Measurements from ENCODE around the gene CMTM5.

CMTM5 gene

GRCh38 chr14:23389396-23389795 is 12.6 kb downstream of the CMTM5 start:
- TF ChIP-seq TAF1 (IDR thresholded peaks at IDR 0.05; ENCODE audit: borderline replicate concordance, insufficient read depth, low read length) (no peak), REST (IDR thresholded peaks at IDR 0.05; ENCODE audit: insufficient read depth in 1 of 2, low read depth in 2 of 2, low read length in 2 of 2) (no peak), FOXP2 (optimal IDR thresholded peaks at IDR 0.05; ENCODE audit: borderline replicate concordance, extremely low read depth, extremely low read length, insufficient read depth) (no peak), POLR2AphosphoS5 (IDR thresholded peaks at IDR 0.05; ENCODE audit: low read depth, low read length) (no peak), SIN3A (IDR thresholded peaks at IDR 0.05; ENCODE audit: borderline replicate concordance, insufficient read depth, low read length) (no peak)

GRCh38 chr14:23392613-23393012 is 15.8 kb downstream of the CMTM5 start:
- TF ChIP-seq FOXP2 (optimal IDR thresholded peaks at IDR 0.05; ENCODE audit: borderline replicate concordance, extremely low read depth, extremely low read length, insufficient read depth) (no peak), TAF1 (IDR thresholded peaks at IDR 0.05; ENCODE audit: borderline replicate concordance, insufficient read depth, low read length) (no peak), SIN3A (IDR thresholded peaks at IDR 0.05; ENCODE audit: borderline replicate concordance, insufficient read depth, low read length) (no peak), POLR2AphosphoS5 (IDR thresholded peaks at IDR 0.05; ENCODE audit: low read depth, low read length) (no peak), REST (IDR thresholded peaks at IDR 0.05; ENCODE audit: insufficient read depth in 1 of 2, low read depth in 2 of 2, low read length in 2 of 2) (no peak)

- TF ChIP-seq REST (IDR thresholded peaks at IDR 0.05; ENCODE audit: insufficient read depth in 1 of 2, low read depth in 2 of 2, low read length in 2 of 2) (no peak), POLR2AphosphoS5 (IDR thresholded peaks at IDR 0.05; ENCODE audit: low read depth, low read length) (no peak), TAF1 (IDR thresholded peaks at IDR 0.05; ENCODE audit: borderline replicate concordance, insufficient read depth, low read length) (no peak), SIN3A (IDR thresholded peaks at IDR 0.05; ENCODE audit: borderline replicate concordance, insufficient read depth, low read length) (no peak), FOXP2 (optimal IDR thresholded peaks at IDR 0.05; ENCODE audit: borderline replicate concordance, extremely low read depth, extremely low read length, insufficient read depth) (no peak)
These were observed 19.3 kb downstream of the CMTM5 start for GRCh38 chr14:23396126-23396525.

GRCh38 chr14:23396781-23397407 is 20.0 kb downstream of the CMTM5 start:
- TF ChIP-seq SIN3A (IDR thresholded peaks at IDR 0.05; ENCODE audit: borderline replicate concordance, insufficient read depth, low read length) (no peak), TAF1 (IDR thresholded peaks at IDR 0.05; ENCODE audit: borderline replicate concordance, insufficient read depth, low read length) (no peak), FOXP2 (optimal IDR thresholded peaks at IDR 0.05; ENCODE audit: borderline replicate concordance, extremely low read depth, extremely low read length, insufficient read depth) (no peak), POLR2AphosphoS5 (IDR thresholded peaks at IDR 0.05; ENCODE audit: low read depth, low read length) (no peak), REST (IDR thresholded peaks at IDR 0.05; ENCODE audit: insufficient read depth in 1 of 2, low read depth in 2 of 2, low read length in 2 of 2) (no peak)

All from PFSK-1 (cell line).